NCI-H526 treated with DMSO at 0.1 percent for 48 hours (cell line): ENCODE data around the gene GLRX5.
"Not testable (repeated sequence)": the region's sequence is repeated elsewhere in the genome, so short reads cannot be mapped to it uniquely, and the experiment has no call there.

Source experiments
- DNase-seq: peaks from one replicate; lab custom pipeline; 2025; lab: John Stamatoyannopoulos, UW

The GLRX5 gene

DNA sequence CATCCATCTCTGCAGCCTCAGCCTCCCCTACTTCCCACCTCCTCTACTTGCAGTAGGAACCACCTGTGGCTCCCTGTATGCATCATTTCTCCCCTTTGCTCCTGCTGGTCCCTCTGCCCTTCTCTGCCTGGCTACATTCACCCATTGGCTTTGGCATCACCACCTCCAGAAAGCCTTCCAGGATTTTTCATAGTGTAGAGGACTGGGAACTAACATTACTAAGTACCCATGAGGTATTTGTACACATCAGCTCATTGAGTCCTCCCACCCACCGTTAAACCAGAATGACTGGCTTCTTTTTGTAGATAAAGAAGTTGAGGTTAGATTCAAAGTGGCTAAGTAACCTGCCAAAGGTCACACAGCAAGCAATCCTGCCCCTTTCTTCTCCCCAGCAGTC lies 35.5 kb upstream of the GLRX5 start:
- no peak for DNase-seq

- no peak for DNase-seq
Measured at GRCh38 chr14:95500201-95500681, 34.6 kb upstream of the GLRX5 start.

DNA sequence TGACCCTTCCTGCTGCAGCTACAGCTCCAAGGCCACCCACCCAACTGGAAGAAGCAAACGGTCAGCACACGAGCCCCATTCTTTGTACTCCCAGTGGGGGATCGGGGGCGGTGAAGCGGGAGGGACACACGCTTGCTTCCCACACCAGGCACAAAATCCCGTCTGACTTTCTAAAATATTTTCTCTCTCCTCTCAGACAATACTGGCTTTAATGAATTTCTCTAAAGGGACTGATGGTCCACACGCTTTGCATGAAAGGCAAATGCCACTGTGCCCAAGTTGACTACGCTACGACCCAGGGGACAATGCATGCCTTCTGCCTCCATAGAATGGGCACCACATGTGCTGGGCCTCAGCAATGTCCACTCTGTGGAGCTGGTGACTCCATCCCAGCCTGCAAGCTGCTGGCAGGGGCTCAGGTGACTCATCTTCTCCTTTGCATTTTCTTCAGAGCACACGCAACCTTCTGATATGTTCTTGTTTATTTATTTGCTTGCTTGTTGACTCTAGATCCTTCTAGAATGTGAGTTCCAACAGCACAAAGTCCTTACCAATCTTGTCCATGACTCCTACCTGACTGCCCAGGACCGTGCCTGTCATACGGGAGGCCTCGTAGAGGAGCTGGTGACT lies 34.0 kb upstream of the GLRX5 start:
- peak; percentile 34 for DNase-seq

DNA sequence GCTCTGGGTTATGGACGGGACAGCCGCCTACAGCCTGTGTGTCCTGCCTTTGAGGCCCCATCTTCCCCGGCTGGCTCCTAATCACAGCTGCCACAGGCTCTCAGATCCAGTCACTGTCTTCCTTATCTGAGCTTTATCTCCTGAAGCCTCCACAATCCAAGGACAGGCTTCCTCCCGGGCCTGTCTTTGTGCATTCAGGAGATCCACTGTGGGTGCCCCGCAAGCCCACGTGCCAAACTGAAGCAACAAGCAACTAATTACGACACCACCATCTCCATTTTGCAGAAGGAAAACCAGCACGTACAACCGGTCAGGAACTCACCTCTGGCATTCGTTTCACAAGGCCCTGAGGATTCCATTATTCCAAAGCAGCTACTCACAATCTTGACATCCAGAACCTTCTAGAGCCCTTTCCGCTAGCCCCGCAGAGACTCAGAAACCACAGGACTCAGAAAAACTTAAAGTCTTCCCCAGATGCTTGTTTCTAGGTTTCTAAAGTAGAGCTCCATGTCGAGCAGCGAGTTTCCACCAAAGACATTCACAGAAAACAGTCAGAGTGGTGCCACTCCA lies 32.4 kb upstream of the GLRX5 start:
- DNase-seq = no peak

- DNase-seq = no peak
Measured at GRCh38 chr14:95503365-95504134, 31.3 kb upstream of the GLRX5 start.

DNA sequence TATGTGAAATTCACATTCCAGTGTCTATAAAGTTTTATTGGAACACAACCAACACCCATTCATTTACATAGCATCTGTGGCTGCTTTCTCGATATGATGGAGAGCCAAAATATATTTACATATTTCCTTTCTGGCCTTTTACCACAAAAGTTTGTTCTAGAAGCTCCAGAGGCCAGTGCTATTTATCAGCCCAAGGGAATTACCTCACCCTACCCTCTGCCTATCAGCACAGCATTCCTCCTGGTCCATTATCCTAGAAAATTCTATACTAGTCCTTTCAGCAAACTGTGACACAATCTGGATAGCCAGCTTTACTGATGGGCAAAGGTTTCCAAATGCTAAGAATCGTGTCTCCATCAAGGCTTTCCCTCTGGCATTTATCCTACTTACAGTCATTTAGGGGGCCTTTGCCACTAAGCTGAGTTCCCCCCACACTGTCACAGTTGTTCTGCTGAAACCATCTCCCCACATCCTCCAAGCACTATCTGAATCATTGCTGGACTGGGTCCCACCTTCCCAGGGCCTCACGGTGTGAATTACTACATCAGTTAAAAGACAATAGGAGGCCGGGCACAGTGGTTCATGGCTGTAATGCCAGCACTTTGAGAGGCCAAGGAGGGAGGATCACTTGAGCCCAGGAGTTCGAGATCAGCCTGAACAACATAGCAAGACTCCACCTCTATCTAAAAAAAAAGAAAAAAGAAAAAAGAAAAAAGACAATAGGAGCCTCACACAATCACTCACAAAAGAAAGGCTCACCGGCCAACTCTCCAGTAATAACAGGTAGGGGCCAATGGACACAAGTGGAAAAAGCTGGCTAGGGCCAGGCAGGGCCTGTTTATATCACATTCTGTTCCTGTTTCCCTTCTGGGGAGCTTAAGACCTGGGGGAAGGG lies 30.5 kb upstream of the GLRX5 start:
- DNase-seq = peak; percentile 12

DNA sequence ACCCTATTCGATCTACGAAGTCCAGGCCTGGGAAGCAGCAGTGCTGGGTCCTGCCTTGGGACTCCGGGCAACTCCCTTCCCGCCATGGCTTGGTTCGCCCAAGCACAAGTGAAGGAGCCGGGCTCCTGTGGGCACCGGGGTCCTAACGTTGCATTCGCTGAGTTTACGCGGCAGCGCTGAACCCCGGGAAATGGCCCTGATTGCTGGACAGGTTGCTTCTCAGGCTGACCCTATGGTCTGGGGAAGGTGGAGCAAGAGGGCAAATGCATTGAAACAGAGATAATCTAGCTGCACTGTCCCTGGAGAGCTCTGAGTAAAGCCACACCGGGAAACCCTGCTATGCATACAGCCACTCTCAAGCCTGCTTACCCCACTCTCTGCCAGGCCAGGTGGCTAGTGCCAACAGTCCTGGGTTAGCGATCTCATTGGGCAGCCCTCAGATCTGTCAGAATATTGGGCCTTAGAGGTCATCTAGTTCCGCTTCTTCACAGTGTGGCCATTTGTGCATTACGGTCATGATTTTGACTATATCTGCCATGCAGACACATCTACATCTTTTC lies 29.7 kb upstream of the GLRX5 start:
- DNase-seq = no peak

GRCh38 chr14:95507174-95507573 lies 27.7 kb upstream of the GLRX5 start:
- DNase-seq = no peak

DNA sequence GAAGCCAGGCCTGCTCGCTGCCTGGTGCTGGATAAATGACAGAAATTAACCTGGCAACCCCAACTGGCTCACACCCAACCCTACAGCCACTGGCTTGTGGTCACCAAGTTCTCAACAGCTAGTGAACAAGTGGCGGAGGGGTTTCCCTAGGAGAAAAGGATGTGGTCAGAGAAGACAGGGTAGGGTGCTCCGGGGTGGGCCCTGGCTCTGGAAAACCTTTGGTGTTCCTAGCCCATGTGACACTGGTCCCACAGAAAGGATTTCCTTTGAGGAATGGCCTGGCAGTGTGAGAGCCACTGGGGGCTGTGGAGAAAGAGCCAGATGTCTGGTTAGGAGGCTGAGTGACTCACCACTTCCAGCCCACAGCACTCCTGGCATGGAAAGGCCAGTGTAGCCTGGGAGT lies 27.1 kb upstream of the GLRX5 start:
- DNase-seq = no peak

DNA sequence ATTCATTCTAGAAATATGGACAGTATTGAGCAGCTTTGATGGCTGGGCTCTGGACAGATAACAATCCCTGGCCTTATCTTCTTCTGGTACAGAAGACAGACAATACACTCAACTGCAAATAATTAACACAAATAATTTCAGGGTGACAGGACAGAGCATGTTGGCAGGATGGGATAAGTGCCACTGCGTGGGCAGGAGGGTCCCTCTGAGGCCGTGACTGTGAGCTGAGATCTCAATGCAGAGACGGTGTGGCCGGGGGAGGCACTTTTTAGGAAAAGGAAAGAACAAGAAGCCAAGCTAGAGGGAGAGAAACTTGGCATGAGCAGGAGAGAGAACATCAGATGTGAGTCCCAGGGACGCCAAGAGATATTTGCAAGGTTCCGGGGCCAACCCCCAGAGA lies 26.5 kb upstream of the GLRX5 start:
- DNase-seq = no peak

- no peak for DNase-seq
Measured at GRCh38 chr14:95509495-95509894, 25.4 kb upstream of the GLRX5 start.

DNA sequence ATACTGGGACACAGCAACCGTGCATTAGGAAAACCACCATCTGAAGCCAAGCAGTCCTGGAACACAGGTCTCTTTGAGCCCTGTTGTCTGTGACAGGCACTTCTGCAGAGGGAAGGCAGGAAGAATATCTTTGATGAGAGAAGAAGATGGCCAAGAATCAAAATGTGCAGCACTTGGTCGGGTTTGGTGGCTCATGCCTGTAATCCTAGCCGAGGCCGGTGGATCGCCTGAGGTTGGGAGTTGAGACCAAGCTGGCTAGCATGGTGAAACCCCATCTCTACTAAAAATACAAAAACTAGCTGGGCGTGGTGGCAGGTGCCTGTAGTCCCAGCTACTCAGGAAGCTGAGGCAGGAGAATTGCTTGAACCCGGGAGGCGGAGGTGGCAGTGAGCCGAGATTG lies 24.5 kb upstream of the GLRX5 start:
- DNase-seq = not testable (repeated sequence)

- DNase-seq = no peak
Measured at GRCh38 chr14:95510804-95511203, 24.0 kb upstream of the GLRX5 start.

DNA sequence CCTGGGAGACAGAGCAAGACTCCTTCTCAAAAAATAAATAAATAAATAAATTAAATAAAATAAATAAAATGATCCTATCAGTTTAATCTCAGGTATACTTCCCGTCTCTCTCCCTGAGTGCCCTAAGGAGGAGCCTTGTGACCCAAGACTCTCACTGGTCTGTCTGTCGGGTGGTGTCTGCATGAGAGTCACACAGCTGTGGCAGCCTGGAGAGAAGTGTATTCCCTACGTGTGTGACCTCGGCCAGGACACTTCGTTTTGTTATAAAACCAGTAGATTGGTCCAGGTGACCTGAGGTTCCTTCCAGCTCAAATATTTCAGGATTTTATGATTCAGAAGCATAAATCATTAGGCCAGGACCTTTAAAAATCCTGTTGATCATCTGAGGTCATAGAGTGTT lies 23.2 kb upstream of the GLRX5 start:
- no peak for DNase-seq

DNA sequence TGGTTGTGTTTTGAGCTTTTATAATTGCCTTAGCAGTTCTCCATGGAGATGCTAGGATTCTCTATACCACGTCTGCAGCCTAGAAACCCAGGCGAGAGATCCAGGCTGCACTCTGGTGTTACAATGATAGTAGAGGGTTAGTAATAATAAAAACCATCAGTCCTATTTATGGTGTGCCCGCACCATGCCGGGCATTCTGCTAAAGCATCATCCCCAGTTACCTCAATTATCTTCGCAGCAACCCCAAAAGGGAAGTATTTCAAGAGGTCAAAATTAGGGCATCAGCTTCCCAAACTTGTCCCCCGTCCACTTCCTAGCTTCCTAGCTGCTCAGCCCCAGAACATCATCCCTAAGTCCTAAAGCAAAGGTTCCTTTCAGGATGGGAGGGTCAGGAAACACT lies 21.6 kb upstream of the GLRX5 start:
- DNase-seq = no peak

- DNase-seq = peak; percentile 95
Measured at GRCh38 chr14:95514131-95515079, 20.4 kb upstream of the GLRX5 start.

DNA sequence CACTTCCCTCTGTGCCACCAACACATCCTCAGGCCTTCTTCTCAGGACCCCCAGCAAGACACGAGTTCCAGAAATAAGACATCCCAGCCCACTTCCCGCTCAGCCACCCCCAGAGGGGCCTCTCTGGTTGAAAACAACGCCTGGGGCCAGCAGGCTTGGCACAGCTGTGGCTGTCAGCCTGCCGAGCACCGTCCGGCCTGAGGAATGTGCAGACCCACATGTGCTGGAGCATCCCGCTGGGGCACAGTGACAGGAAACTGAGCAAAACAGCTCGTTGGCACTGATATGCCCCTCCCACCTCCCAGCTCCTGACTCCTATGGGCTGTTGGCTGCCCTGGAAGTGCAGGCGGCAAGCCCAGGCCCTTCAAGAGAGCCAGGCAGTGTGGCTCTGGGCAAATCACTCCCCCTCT lies 19.8 kb upstream of the GLRX5 start:
- peak; percentile 79 for DNase-seq

GRCh38 chr14:95515596-95516552 lies 19.0 kb upstream of the GLRX5 start:
- DNase-seq = peak; percentile 41

- peak; percentile 28 for DNase-seq
Measured at GRCh38 chr14:95516554-95517181, 18.2 kb upstream of the GLRX5 start, which contains the start of gene SYNE3. SYNE3 (minus strand) TSS chr14:95516650; CDS start chr14:95475821, 40,829 bp downstream.
